GM19455 (cell line): Measurements from ENCODE around the gene TEX35.
A peak's percentile ranks its signal among the peaks of the same experiment; 100 is the strongest.
"Not testable (repeated sequence)": the region's sequence is repeated elsewhere in the genome, so short reads cannot be mapped to it uniquely, and the experiment has no call there.

Experiments used
- ATAC-seq: cut with Tn5 transposase; IDR thresholded peaks from one replicate; pipeline ENCODE4 v1.9.1; 2021; ENCODE audit not compliant: unreplicated experiment

Gene TEX35

DNA sequence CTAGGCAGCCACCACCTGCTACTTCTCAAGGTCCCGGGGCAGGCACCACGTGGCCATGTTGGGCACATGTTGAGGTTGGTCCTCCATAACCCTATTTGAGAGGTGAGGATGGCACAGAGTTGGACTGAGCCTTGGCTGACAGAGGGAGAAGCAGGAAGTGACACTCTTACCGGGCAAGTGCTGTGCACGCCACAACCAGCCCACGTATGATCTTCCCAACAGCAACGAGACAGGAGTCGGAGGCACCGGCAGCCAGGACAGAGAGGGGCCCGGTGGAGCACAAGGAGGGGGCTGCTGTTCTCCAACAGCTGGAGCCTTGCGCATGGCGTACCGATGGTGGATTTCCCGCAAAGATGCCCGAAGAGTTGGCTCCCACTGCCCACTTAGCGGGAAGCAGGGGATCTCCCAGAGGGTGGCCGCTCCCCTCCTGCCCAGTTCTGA is 19.6 kb upstream of the TEX35 start:
- ATAC-seq = no peak

GRCh38 chr1:178494569-178494971 is 18.3 kb upstream of the TEX35 start:
- ATAC-seq = no peak

DNA sequence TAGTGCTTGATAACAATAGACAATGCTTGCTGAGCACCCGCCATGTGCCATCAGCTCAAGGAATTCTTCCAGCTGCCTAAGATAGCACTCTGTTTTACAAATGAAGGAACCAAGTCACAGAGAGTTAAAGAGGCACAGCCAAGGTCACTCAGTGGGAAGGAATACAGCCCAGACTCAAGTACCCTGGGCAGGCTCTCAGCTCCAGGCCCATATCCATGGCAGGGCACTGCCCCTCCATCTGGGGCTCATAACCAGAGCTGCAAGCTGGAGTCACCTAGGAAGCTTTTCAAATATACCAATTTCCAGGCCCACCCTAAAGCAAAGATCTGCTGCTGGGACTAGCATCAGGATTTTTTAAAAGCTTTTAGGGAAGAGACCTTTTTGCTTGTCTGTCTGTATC is 17.8 kb upstream of the TEX35 start:
- no peak for ATAC-seq

- ATAC-seq = no peak
Observed at GRCh38 chr1:178495741-178496409, 17.0 kb upstream of the TEX35 start.

DNA sequence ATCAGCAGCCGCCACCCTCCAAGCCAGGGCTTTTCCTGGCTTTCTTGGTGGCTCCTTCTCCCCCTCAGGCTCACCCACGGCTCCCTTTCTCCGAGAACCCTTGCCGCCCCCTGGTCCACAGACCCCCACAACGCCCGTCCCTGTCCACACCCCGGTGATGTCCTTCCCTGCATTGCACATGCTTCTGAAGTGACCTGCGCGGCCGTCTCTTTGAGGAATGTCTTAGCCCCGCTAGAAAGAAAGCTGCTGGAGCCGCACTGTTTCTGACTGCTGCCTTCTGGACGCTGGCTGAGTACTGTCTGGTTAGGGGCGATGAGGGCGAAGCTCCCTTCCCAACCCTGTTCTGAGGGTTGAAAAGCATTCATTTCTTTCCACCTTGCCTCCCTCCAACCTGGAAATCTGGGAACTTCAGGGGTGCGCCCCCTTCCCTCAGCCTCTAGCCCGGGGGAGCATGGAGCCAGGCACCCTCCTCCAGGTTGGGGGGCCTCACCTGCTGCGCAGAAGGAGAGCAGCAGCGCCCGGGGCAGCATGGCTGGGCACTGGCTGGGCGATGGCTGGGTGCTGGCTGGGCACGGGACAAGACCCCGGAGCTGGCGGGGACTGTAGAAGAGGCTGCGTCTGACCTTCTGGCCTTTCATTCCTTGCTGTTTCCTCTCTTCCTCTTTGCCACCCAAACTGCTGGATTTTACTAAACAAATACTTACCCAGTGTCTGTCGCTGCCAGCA is 16.3 kb upstream of the TEX35 start, which contains the start of gene CLEC20A:
TSS of gene CLEC20A (minus strand) at position 555 of the 726 bp plus-strand sequence. CDS start at position 530, 25 bp downstream.
- ATAC-seq = no peak

DNA sequence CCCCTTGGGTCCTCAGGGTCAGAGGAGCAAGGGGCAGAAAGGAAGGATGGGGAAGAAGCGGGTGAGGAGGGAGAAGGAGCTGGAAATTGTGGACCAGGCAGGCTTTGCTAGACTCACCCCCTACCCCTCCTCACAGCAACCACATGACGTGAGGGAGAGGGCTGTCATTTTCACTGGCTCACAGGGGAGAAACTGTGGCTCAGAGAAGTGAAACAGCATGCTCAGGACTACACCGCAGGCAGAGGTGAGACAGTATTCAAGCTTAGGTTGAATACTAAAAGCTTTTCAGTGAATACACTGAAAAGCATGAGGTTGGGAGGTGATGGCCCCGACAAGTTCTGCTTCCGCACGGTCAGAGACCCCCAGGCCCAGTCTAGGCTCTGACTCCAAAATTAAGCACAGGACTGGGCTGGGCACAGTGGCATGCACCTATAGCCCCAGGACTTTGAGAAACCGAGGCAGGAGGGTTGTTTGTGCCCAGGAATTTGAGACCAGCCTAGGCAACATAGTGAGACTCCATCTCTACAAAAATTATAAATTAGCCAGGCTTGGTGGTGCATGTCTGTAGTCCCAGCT is 14.9 kb upstream of the TEX35 start:
- no peak for ATAC-seq

DNA sequence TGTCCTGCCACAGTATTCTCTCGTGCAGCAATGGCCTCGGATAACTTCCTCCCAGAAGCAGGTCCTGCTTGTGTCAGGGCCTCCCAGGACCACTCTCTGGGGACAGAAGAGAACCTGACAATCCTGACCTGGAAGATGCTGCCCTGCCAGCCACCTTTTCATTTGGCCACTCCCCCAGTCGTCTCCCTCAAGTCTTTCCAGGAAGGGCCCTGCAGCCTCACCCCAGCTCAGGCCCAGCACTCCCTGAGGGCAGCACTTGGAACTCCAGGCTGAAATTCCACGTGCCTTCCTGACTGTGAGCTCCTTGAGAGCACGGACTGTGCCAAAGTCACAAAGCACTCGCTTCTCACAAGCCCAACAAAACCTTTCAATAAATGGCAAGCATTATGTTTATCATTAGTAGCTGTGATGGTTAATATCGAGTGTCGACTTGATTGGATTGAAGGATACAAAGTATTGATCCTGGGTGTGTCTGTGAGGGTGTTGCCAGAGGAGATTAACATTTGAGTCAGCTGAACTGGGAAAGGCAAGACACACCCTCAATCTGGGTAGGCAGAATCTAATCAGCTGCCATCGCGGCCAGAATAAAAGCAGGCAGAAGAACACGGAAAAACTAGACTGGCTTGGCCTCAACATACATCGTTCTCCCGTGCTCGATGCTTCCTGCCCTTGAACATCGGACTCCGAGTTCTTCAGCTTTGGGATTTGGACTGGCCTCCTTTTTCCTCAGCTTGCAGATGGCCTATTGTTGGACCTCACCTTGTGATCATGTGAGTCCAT is 13.8 kb upstream of the TEX35 start:
- no peak for ATAC-seq

DNA sequence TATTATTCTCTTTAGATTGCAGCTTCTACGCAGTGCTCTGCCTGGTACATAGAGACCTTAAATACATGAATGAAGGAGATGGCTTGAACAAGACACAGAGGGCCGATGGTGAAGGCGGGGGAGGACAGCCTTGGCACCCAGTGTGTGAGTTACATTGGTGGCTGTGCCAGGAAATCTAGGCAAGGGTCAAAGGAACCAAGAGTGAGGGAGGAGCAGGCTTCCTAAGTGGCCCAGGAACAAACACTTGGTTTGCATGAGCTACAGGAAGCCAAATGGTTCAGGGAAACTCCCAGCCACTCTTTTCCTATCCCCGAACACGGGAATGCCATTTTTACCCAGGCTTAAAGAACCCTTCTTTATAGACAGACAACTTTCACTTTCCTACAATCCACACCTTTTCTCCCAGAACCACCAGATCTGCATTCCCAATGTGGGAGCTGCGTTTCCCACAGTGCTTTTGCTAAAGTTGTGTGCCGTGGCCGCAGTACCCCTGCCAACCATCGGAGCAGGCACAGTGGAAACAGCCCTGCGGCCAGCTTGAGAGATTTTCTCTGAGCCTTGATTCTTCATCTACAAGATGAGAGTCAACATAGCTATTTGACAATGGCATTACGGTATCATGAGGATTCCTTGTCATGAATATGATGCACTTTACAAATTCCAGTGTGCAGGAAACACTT is 12.7 kb upstream of the TEX35 start:
- ATAC-seq = no peak

GRCh38 chr1:178500936-178501554 is 11.9 kb upstream of the TEX35 start:
- ATAC-seq = no peak

DNA sequence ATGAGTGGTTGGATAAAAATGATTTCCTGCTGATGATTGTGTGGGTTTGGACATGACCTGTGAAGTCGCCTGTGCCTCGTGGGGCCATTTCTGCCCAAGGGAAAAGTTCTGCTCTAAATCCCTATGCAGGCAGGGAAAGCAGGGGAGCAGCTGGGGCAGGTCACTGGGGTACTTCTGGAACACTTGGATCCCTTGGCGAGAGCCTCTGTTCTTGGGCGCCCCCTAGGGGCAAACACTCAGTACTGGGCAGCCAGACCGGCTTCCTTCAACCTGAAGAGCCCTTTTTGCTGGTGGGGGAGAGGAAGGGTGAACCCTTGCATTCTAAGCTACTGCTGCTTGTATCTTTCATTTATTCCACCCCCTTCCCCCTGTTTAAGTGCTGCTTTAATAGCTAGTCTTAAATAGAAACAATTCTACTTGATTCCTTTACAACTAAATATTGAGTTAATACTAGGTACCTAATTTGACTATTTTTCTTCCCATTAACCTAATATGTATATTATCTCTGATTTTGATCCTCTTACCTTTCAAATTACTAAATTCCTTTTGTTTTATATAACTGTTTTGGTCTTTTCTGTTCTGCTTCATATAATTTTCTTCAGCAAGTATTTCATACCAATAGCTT is 11.1 kb upstream of the TEX35 start:
- ATAC-seq = peak; percentile 88

- ATAC-seq = no peak
Observed at GRCh38 chr1:178502330-178502714, 10.6 kb upstream of the TEX35 start.

GRCh38 chr1:178502856-178503255 is 10.1 kb upstream of the TEX35 start:
- ATAC-seq = no peak

DNA sequence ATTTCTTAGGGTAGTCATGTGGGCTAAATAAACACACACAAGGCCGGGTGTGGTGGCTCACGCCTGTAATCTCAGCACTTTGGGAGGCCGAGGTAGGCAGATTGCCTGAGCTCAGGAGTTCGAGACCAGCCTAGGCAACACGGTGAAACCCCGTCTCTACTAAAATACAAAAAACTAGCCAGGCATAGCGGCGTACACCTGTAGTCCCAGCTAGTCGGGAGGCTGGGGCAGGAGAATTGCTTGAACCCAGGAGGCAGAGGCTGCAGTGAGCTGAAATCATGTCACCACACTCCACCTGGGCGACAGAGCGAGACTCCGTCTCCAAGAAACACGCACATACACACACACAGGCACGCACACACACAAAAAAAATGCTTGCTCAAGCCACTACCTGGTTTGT is 9.6 kb upstream of the TEX35 start:
- ATAC-seq = not testable (repeated sequence)

GRCh38 chr1:178503849-178504248 is 9.1 kb upstream of the TEX35 start:
- no peak for ATAC-seq

DNA sequence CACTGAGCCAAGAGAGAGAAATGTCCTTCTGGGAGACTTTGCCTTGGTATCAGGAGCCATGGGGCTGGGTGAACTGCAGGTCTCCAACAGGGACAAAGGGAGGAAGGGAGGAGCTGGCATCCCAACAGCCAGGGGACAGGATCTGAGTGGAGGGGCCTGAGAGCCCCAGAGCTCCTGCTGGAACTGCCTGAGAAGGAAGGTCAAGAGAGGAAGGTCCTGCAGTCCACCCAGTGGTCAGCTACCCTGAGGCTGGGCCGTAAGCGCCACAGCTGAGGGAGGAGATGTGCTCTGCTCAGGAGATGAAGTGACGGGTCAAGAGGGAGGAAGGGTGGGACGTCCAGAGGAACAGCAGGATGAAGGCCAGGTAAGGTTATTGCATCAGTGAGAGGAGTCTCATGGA is 8.6 kb upstream of the TEX35 start:
- no peak for ATAC-seq

DNA sequence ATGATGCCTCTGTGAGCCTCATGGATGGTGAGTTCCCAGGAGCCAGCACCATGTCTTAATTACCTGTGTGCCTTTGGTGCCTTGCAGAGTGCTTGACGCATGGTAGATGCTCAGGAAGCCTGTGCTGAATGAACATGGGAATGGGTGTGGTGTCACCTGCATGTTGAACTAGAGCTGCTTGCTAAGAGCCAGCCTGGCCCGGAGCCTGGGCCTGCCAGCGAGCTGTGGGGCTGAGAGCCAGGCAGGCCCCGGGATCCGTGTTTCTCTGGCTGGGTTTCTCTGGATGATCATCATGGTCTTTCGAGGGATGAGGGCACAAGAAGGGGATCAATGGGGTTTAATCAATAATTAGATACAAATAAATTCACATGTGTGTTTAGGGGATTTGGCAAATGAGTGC is 6.7 kb upstream of the TEX35 start:
- ATAC-seq = no peak

DNA sequence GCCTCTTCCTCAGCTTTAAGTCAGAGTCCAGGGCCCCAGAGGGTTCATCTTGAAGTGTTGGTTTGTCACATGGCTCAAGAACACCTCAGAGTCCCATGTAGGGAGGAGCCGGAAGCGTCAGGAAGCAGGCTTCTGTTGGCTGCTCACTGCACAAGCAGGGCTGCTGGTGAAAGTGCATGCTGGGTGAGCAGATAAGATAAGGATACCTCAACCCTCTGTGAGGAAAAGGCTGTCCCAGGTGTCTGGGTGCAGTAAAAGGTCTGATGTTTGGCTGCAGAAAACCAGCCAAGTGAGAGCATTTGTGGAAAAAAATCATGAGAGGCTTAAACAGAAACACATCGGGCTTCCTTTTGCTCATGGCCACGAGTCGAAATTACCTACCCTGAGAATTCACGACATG is 6.2 kb upstream of the TEX35 start:
- no peak for ATAC-seq

GRCh38 chr1:178509414-178510007 is 3.4 kb upstream of the TEX35 start:
- no peak for ATAC-seq

GRCh38 chr1:178510155-178510554 is 2.8 kb upstream of the TEX35 start:
- no peak for ATAC-seq
